Thyroid gland (tissue), 4 donors: ENCODE results near the gene ZNF260.

Experiments
- CTCF ChIP-seq, 6 experiments: fragments of 200-600 bp in 3 of 6; fragments of 450-650 bp in 3 of 6; sonication (generic) in 3 of 6; IDR thresholded peaks; one replicate each; pipeline ENCODE4 v1.5.1; 2016 to 2019; ENCODE audit warnings: antibody characterized with exemption in 6 of 6, mild to moderate bottlenecking in 2 of 6, inconsistent platforms in 1 of 6, moderate library complexity in 1 of 6
- POLR2A ChIP-seq, 2 donors: fragments of 450-650 bp; IDR thresholded peaks; one replicate each; pipeline ENCODE4 v1.6.1; 2017; ENCODE audit warnings: antibody characterized with exemption in 2 of 2, mild to moderate bottlenecking in 2 of 2, moderate library complexity in 1 of 2

GRCh38 chr19:36527873-36528193 lies 238 bp downstream of the ZNF260 start:
- TF ChIP-seq POLR2A (IDR thresholded peaks at IDR 0.05) (no peak), CTCF (IDR thresholded peaks at IDR 0.05) (no peak)
